Tibial nerve (tissue), 4 donors: ENCODE measurements around the gene AFF2. TPM values are rescaled to one million over a fixed set of nuclear protein-coding genes. Genes with fewer than 3 reads are reported as not detected.

ENCODE experiments used
- DNase-seq, 2 donors: peaks; one replicate each; pipeline ENCODE4 v3.0.0-alpha.2; 2019; ENCODE audit warnings: low spot score in 2 of 2
- H3K27ac ChIP-seq, 4 donors: fragments of 200-600 bp; sonication (generic) in 3 of 4; one replicate each; pipeline ENCODE4 v1.5.1; 2017 to 2019; ENCODE audit warnings: mild to moderate bottlenecking in 1 of 4
- H3K27me3 ChIP-seq, 2 donors: fragments of 200-600 bp; sonication (generic) in 1 of 2; one replicate each; pipeline versions ENCODE4 v1.5.1 to v1.6.0; 2017 to 2019
- H3K36me3 ChIP-seq, 3 donors: fragments of 200-600 bp; sonication (generic); one replicate each; pipeline ENCODE4 v1.5.1; 2018 to 2019
- H3K4me1 ChIP-seq, 4 donors: fragments of 200-600 bp; sonication (generic) in 3 of 4; one replicate each; pipeline ENCODE4 v1.5.1; 2017 to 2019
- H3K4me3 ChIP-seq, 4 donors: fragments of 200-600 bp; sonication (generic) in 3 of 4; one replicate each; pipeline ENCODE4 v1.5.1; 2017 to 2019; ENCODE audit warnings: mild to moderate bottlenecking in 1 of 4, moderate library complexity in 1 of 4
- H3K9me3 ChIP-seq, 4 donors: fragments of 200-600 bp; sonication (generic) in 3 of 4; one replicate each; pipeline ENCODE4 v1.5.1; 2017 to 2019
- EP300 ChIP-seq, 2 donors: sonication (generic); formaldehyde crosslinking; IDR thresholded peaks; one replicate each; pipeline ENCODE4 v1.6.1; 2017; ENCODE audit warnings: antibody characterized with exemption in 2 of 2, mild to moderate bottlenecking in 1 of 2
- POLR2A ChIP-seq, 2 donors: fragments of 450-650 bp; IDR thresholded peaks; one replicate each; pipeline ENCODE4 v1.6.1; 2017; ENCODE audit warnings: antibody characterized with exemption in 2 of 2, mild to moderate bottlenecking in 2 of 2, moderate library complexity in 2 of 2
- WGBS, 2 donors: methylation state at CpG; one replicate each; pipeline ENCODE4 v1.1.5; 2018; 5-methylcytosine and 5-hydroxymethylcytosine counted together
- total RNA-seq, 4 donors: library from RNA; depleted of rRNA; stranded (reverse); fragments of >200 nt; gene quantifications; one replicate each; pipeline ENCODE4 v1.1.0, GENCODE V29; 2016
- TF ChIP-seq, protein P1 (sequence below), 5 experiments: fragments of 200-600 bp in 3 of 5; fragments of 450-650 bp in 2 of 5; sonication (generic) in 3 of 5; IDR thresholded peaks; one replicate each; pipeline ENCODE4 v1.5.1; 2016 to 2019; ENCODE audit warnings: antibody characterized with exemption in 5 of 5, mild to moderate bottlenecking in 3 of 5, moderate library complexity in 2 of 5

The AFF2 gene
- total RNA-seq, 4 donors from 2014 or later: 13.2 to 20.3 (median 16.1) TPM

DNA sequence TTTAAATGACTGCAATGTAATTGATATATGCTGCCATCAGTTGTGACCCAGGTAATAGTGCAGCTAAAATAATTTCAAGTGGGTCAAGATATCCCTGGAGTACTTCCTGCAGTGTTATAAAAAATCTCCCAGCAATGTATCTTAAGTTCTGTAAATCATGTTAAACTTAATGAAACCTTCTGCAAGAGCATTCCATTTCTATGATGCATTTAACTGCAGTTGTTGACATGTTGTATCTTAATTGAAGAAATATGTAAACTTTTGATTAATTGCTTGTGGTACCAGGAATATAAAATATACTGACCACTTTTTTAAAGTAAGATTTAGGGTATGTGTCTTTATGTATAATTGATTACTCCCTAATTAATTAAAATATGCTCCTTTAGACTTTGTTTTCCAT is 213.6 kb downstream of the AFF2 start:
- H3K9me3 ChIP-seq: no peaks in the 10 kb centered on the region
- H3K27me3 ChIP-seq: no peaks in the 10 kb centered on the region
- DNase-seq: no peak
- no peaks in the 10 kb centered on the region for H3K4me1 ChIP-seq
- TF ChIP-seq, protein P1, sequence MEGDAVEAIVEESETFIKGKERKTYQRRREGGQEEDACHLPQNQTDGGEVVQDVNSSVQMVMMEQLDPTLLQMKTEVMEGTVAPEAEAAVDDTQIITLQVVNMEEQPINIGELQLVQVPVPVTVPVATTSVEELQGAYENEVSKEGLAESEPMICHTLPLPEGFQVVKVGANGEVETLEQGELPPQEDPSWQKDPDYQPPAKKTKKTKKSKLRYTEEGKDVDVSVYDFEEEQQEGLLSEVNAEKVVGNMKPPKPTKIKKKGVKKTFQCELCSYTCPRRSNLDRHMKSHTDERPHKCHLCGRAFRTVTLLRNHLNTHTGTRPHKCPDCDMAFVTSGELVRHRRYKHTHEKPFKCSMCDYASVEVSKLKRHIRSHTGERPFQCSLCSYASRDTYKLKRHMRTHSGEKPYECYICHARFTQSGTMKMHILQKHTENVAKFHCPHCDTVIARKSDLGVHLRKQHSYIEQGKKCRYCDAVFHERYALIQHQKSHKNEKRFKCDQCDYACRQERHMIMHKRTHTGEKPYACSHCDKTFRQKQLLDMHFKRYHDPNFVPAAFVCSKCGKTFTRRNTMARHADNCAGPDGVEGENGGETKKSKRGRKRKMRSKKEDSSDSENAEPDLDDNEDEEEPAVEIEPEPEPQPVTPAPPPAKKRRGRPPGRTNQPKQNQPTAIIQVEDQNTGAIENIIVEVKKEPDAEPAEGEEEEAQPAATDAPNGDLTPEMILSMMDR (IDR thresholded peaks at IDR 0.05): no peak
- no peak for TF ChIP-seq POLR2A (IDR thresholded peaks at IDR 0.05)
- no peak for TF ChIP-seq EP300 (IDR thresholded peaks at IDR 0.05)
- H3K4me3 ChIP-seq: no peak overlapping the region
- no peak overlapping the region for H3K27ac ChIP-seq
- no peaks in the 10 kb centered on the region for H3K36me3 ChIP-seq

DNA sequence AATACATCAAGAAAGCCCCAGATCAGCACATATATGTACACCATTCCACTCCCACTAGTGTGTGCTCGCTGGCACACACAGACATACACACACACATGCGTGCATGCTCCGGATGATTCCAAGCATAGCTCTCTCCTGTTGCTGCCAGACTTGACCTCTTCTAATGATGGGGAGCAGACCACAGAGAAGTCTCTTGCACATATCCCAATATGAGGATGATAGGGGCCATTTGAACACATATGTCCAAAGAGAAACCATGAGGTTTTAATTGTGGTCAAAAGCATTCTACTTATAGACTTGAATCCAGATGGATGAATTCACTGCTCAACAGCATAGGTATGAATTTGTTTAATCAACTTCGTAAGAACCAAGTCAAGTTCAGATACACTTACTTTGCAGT is 214.9 kb downstream of the AFF2 start:
- Histone ChIP-seq H3K36me3 (no peaks in the 10 kb centered on the region), H3K27ac (no peak overlapping the region), H3K4me3 (no peak overlapping the region), H3K4me1 (no peaks in the 10 kb centered on the region), H3K9me3 (no peaks in the 10 kb centered on the region), H3K27me3 (no peaks in the 10 kb centered on the region)
- no peak for DNase-seq
- TF ChIP-seq EP300 (IDR thresholded peaks at IDR 0.05): no peak
- TF ChIP-seq POLR2A (IDR thresholded peaks at IDR 0.05): no peak
- TF ChIP-seq, protein P1 (IDR thresholded peaks at IDR 0.05): no peak
- WGBS, 2 donors: 81 to 98% methylated on average over 4 of the region's 4 CpGs

DNA sequence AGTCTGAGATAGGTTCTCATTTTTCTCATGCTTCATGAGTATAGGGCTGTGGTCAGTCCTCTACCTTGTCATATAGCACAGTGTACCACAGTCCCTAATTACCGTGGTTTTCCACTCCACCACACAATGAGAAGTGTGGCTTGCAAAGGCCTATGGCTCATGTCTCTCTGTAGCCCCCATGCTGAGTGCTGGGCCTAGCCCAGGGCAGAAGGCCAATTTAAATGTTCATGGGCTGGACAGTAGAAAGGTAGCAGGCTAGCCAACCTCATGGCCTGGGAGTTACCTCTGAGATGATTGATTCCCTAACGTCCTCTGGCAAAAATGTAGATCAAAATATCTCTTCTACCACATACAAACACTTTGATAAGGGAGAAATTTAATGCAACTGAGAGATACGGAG is 222.5 kb downstream of the AFF2 start:
- WGBS, 2 donors: 67 to 95% methylated on average over 3 of the region's 3 CpGs
- H3K4me1 ChIP-seq: no peaks in the 10 kb centered on the region
- H3K27me3 ChIP-seq: no peaks in the 10 kb centered on the region
- no peaks in the 10 kb centered on the region for H3K36me3 ChIP-seq
- no peak overlapping the region for H3K4me3 ChIP-seq
- DNase-seq: no peak
- TF ChIP-seq POLR2A (IDR thresholded peaks at IDR 0.05) (no peak), EP300 (IDR thresholded peaks at IDR 0.05) (no peak)
- TF ChIP-seq, protein P1 (IDR thresholded peaks at IDR 0.05): no peak
- no peaks in the 10 kb centered on the region for H3K9me3 ChIP-seq
- no peak overlapping the region for H3K27ac ChIP-seq

DNA sequence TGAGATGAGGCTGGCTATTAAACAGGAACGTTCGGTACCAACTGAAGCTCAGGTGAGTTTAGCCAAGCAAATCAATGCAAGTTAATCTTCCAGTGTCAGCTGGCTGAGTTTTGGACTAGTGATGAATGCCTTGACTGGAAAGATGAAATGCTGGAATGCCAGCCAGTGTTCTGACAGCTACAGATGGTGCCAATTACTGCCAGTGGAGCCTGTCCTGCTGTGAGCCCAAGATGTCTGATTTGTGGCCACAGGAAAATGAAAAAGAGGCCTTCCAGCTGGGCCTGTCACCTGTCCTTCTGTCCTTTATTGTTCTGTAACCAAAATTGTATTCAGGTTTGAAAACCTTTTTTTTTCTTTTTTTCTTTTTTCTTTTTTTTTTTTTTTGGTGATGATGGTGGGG is 223.1 kb downstream of the AFF2 start:
- DNase-seq: no peak

DNA sequence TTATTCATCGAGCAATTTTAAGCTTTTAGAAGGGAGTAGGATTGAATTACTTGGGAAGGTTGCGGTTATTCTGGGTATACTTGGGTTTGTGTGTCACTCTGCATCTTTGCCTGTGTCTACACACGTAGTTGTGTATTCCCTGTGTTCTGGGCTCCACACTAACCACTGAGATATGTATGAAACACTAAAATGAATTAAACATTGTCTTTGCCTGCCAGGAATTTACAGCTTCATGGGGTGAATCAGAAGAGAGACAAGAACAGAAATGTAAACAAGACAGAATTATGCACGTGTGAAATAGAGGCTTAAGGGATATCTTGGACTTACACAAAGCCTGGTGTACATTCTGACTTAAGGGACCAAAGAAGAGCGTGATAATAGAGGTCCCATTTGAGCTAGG is 228.5 kb downstream of the AFF2 start:
- Histone ChIP-seq H3K4me1 (no peaks in the 10 kb centered on the region), H3K36me3 (no peaks in the 10 kb centered on the region), H3K27me3 (no peaks in the 10 kb centered on the region), H3K9me3 (no peaks in the 10 kb centered on the region), H3K4me3 (no peak overlapping the region), H3K27ac (no peak overlapping the region)
- TF ChIP-seq POLR2A (IDR thresholded peaks at IDR 0.05) (no peak), EP300 (IDR thresholded peaks at IDR 0.05) (no peak)
- TF ChIP-seq, protein P1 (IDR thresholded peaks at IDR 0.05): no peak
- 58 to 80% methylated on average over 5 of the region's 5 CpGs for whole genome bisulfite sequencing, 2 donors
- no peak for DNase-seq

More for the DNA sequence above, 223.1 kb downstream of the AFF2 start:
- no peaks in the 10 kb centered on the region for H3K4me1 ChIP-seq
- no peak overlapping the region for H3K4me3 ChIP-seq
- WGBS, 2 donors: 91 to 100% methylated on average over 2 of the region's 2 CpGs
- no peaks in the 10 kb centered on the region for H3K27me3 ChIP-seq
- H3K9me3 ChIP-seq: no peaks in the 10 kb centered on the region
- no peaks in the 10 kb centered on the region for H3K36me3 ChIP-seq
- no peak overlapping the region for H3K27ac ChIP-seq
- no peak for TF ChIP-seq EP300 (IDR thresholded peaks at IDR 0.05)
- TF ChIP-seq POLR2A (IDR thresholded peaks at IDR 0.05): no peak
- TF ChIP-seq, protein P1 (IDR thresholded peaks at IDR 0.05): no peak
